HG03196 (cell line): ENCODE results near the gene MAP2K5.

ENCODE experiments used
- ATAC-seq: cut with Tn5 transposase; IDR thresholded peaks from one replicate; pipeline ENCODE4 v1.9.1; 2021; ENCODE audit not compliant: unreplicated experiment

MAP2K5 gene

GRCh38 chr15:67820992-67821783 is 278.7 kb downstream of the MAP2K5 start:
- ATAC-seq: no peak

DNA sequence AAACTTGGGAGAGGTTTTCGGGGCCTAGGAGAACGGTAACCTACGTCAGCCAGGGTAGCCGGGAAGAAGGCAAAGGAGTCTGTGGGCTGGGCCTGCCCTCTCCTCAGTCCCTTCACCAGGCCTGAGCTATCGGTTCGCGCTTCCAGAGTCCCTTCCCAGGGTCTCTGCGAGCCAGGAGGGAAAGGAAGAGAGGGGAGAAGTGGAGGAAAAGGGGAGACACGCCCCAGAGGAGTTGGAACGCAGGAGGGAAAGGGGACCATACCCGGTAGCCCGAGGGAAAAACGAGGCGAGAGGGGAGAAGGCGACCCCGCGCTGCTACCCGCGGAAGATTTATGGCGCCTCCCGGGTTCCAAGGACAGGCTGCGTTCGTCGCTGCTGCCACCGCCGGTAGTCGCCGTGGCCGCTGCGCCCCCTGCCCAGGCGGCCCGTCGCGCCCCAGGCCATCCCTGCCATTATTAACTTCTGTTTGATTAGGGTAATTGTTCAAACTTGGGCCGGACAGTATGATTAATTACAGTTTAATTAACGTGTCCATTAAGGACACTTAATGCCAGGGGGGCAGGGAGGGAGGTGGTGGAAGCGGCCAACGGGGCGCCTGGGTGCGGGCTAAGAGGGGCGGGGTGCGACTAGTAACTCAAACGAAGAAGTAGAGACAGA is 279.4 kb downstream of the MAP2K5 start:
- ATAC-seq: no peak

GRCh38 chr15:67822537-67823313 is 280.2 kb downstream of the MAP2K5 start:
- no peak for ATAC-seq

DNA sequence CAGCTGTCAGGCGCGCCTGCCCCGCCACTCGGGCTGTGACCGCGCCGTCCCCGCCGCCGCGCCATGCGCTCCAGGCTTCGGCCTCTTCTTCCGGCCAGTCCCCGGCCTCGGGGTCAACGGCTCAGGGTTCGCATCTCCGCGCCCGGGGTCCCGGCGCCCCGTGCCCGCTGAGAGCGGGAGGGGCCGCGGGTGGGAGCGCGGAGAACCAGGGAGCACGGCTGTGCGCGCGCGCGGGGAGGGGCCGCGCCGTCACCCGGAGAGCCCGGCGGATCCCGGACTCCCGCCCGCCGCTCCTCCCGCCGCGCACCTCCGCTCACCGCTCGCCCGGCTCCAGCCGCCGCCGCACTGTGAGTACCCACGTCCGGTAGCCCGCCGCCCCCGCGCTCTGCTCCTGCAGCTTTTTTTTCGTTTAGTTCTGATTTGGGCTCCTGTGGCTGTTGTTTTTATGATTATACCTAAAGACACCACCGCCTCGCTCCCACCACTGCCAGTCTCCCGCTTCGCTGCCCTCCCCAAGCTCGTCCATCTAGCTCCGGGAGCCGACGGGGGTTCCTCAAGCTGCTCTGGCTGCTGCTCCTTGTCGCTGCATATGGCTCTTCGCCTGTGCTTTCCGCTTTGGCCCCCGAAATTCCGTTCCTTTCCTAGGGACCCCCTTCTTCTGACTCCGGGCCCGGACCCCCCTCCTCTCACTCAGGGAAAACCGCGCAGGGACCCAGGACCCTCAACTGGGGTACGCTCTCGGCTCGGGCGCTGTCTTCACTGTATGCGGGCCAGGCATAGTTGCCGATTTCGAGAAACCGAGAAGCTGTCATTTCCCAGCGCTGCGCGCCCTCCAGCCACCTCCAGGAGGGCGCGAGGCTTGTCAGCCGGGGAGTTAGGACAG is 281.1 kb downstream of the MAP2K5 start:
- no peak for ATAC-seq

GRCh38 chr15:67824197-67824968 is 281.9 kb downstream of the MAP2K5 start:
- ATAC-seq: no peak

DNA sequence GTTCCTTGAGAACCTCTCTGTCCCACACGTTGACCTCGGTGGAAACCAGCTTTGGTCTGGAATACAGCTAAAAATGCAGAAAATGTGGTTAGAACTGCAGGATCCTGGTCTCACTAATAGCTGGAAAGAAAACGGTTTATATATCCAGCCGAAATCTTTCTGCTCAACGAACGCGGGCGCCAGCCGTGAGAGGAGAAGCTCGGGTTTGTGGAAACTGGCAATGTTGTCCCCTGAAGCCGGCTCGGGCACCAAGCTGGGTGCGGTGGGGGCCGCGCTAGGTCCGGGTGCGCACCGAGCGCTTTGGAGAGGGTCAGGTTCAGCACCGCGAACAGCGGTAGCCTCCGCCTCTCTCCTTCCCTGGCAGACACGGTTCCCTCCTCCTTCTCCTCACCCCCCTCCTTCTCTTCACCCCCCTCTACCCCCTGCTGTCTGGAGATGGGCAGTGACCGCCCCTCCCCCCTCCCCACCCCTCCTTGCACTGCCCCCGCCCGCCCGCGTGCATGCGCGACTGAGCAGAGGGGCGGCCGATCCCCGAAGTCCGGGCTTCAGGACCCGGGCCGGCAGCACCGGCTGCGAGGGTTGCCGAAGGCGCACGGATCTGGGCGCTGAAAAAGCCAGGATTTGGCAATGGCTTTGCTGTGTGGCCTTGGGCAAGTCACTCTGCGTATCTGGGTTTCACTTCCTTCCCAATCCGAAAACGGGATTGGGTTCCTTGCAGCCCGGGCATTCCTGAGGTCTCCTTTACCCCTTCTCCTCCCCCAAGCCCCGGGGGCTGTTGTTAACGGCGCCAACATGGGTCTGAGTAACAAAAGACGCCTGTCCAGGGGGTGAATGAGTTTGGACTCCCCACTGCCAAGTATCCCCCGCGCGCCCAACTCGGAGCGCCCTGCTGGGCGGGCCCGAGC is 282.7 kb downstream of the MAP2K5 start, which contains the start of gene SKOR1:
SKOR1 (plus strand) TSS at position 534 of the 905 bp plus-strand sequence; CDS start at position 628, 94 bp downstream.
- no peak for ATAC-seq

DNA sequence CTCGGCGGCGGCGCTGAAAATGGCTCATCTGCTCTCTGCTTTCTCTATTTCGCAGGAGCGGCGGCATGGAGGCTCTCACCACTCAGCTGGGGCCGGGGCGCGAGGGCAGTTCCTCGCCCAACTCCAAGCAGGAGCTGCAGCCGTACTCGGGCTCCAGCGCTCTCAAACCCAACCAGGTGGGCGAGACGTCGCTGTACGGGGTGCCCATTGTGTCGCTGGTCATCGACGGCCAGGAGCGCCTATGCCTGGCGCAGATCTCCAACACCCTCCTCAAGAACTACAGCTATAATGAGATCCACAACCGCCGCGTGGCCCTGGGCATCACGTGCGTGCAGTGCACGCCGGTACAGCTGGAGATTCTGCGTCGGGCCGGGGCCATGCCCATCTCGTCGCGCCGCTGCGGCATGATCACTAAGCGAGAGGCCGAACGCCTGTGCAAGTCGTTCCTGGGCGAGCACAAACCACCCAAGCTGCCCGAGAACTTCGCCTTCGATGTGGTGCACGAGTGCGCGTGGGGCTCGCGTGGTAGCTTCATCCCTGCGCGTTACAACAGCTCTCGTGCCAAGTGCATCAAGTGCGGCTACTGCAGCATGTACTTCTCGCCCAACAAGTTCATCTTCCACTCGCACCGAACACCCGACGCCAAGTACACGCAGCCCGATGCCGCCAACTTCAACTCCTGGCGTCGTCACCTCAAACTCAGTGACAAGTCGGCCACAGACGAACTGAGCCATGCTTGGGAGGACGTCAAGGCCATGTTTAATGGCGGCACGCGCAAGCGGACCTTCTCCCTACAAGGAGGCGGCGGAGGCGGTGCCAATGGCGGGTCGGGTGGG is 283.6 kb downstream of the MAP2K5 start:
- no peak for ATAC-seq

DNA sequence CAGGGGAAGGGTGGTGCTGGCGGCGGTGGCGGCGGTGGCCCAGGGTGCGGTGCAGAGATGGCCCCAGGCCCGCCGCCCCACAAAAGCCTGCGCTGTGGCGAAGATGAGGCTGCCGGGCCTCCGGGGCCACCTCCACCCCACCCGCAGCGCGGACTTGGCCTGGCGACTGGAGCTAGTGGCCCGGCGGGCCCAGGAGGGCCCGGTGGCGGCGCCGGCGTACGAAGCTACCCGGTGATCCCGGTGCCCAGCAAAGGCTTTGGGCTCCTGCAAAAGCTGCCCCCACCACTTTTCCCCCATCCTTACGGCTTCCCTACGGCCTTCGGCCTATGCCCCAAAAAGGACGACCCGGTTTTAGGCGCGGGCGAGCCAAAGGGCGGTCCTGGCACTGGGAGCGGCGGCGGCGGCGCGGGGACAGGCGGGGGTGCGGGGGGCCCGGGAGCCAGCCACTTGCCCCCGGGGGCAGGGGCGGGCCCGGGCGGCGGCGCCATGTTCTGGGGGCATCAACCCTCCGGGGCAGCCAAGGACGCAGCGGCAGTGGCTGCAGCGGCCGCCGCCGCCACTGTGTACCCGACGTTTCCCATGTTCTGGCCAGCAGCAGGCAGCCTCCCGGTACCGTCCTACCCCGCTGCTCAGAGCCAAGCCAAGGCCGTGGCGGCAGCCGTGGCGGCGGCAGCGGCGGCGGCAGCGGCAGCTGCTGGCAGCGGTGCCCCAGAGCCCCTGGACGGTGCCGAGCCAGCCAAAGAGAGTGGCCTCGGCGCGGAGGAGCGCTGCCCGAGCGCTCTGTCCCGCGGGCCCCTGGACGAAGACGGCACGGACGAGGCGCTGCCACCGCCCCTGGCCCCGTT is 284.4 kb downstream of the MAP2K5 start:
- no peak for ATAC-seq

DNA sequence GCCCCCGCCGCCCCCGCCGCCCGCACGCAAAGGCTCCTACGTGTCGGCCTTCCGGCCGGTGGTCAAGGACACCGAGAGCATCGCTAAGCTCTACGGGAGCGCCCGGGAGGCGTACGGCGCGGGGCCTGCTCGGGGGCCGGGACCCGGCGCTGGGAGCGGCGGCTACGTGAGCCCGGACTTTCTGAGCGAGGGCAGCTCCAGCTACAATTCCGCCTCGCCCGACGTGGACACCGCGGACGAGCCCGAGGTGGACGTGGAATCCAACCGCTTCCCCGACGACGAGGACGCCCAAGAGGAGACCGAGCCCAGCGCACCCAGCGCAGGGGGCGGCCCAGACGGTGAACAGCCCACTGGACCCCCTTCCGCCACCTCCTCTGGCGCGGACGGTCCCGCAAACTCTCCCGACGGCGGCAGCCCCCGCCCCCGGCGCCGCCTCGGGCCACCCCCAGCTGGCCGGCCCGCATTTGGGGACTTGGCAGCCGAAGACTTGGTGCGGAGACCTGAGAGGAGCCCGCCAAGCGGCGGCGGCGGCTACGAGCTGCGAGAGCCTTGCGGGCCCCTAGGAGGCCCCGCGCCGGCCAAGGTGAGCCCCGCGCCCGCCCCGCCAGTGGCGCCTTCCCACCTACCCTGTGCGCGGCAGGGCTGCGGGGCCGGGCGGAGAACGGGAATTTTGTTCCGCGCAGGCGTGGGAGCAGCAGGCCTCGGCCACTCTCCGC is 285.2 kb downstream of the MAP2K5 start:
- no peak for ATAC-seq

GRCh38 chr15:67828278-67828968 is 285.9 kb downstream of the MAP2K5 start:
- ATAC-seq: no peak

- ATAC-seq: no peak
These were observed 286.6 kb downstream of the MAP2K5 start for GRCh38 chr15:67828969-67829646.

DNA sequence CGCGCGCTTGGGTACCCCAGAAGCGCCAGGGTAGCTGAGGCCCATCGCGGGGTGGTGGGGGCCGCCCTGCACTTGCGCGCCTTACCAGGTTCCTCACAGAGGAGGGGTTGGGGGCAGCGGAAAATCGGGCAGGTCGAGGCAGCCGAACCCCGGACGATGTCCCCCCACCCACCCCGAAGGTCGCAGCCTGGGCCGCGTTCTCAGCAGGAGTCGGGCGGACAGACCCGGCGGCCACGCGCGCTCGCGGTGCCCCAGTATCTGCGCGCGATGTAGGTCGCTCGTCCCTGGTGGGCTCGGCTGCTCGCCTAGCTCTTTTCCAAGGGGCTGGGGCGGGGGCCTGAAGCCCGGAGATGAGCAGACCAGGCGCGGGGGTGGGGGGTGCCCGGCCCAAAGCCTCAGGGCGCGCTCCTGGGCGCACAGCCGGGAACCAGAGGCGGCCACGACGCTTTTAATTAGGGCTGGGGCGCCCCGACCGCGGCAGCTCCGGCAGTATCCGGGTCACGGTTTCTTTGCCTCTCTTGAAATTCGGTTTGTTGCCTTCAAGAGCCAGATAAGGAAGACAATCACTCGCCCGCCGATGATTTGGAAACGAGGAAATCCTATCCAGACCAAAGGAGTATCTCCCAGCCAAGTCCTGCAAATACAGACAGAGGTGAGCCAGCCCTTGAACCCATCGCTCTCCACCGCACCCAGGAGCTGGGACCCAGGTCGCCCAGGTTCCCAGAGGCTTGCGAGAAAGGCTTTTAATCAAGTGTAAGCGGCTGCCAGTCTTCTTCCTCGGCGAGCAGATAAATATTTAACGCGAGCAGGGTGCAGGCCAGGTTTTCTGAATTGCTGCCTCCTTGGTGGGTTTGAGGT is 287.4 kb downstream of the MAP2K5 start:
- no peak for ATAC-seq

GRCh38 chr15:67831363-67831762 is 288.9 kb downstream of the MAP2K5 start:
- ATAC-seq: no peak

GRCh38 chr15:67832031-67832551 is 289.6 kb downstream of the MAP2K5 start:
- no peak for ATAC-seq
